Uterus (tissue), 2 donors: ENCODE results near the gene GRIK4.

Experiments
- POLR2A ChIP-seq, 2 donors: fragments of 450-650 bp; IDR thresholded peaks; one replicate each; pipeline ENCODE4 v1.6.1; 2016; ENCODE audit warnings: antibody characterized with exemption in 2 of 2, mild to moderate bottlenecking in 1 of 2, moderate library complexity in 1 of 2
- TF ChIP-seq, protein P1 (sequence below), 4 experiments: fragments of 200-600 bp in 2 of 4; fragments of 450-650 bp in 2 of 4; sonication (generic) in 2 of 4; IDR thresholded peaks; one replicate each; pipeline ENCODE4 v1.5.1; 2016 to 2019; ENCODE audit warnings: antibody characterized with exemption in 4 of 4, mild to moderate bottlenecking in 2 of 4, moderate library complexity in 1 of 4

DNA sequence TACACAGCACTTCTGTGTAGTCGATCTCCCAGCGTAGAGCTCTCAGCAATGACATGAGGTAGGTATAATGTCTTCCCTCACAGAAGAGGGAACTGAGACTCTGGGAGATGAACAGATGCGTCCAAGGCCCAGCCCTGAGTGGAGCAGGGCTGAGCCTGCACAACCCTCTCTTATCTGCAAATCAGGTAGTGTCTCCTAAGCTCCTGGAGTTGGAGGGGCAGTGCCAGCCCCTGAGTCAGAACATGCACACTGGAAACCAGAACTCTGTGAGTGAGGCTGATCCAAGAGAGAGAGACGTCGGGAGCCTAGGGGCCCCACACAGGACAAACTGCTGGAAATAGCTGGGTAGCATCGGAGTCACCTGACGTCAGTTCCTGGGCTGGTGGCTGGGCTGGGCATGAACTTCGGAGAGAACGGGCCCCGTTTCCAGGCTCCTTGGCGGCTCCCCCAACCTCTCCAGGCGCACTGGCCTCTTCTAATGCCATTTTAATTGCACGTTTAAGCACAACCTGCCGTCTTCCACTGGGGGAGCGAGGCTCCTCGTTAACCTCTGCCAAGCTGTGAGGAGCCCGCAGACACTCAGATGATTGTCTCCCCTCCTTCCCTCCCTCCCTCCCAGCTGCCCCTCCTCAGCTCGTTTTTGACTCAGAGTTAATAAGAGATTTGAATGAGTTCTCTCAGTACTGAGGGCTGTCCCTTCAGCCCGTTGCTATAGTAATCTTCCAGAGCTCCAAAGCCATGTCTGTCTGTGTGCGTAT, 321.1 kb downstream of the GRIK4 start:
- TF ChIP-seq, protein P1, sequence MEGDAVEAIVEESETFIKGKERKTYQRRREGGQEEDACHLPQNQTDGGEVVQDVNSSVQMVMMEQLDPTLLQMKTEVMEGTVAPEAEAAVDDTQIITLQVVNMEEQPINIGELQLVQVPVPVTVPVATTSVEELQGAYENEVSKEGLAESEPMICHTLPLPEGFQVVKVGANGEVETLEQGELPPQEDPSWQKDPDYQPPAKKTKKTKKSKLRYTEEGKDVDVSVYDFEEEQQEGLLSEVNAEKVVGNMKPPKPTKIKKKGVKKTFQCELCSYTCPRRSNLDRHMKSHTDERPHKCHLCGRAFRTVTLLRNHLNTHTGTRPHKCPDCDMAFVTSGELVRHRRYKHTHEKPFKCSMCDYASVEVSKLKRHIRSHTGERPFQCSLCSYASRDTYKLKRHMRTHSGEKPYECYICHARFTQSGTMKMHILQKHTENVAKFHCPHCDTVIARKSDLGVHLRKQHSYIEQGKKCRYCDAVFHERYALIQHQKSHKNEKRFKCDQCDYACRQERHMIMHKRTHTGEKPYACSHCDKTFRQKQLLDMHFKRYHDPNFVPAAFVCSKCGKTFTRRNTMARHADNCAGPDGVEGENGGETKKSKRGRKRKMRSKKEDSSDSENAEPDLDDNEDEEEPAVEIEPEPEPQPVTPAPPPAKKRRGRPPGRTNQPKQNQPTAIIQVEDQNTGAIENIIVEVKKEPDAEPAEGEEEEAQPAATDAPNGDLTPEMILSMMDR (IDR thresholded peaks at IDR 0.05) = no peak
- TF ChIP-seq POLR2A (IDR thresholded peaks at IDR 0.05) = no peak
